PC-3 (cell line): ENCODE measurements around the gene RIMS4.

Experiments
- EZH2 ChIP-seq: fragments of 300-600 bp; sonication (generic); IDR thresholded peaks from one replicate; pipeline ENCODE4 v1.6.1; 2017; ENCODE audit warnings: antibody characterized with exemption, mild to moderate bottlenecking, low read length; ENCODE audit not compliant: unreplicated experiment
- EZH2phosphoT487 ChIP-seq: fragments of 300-600 bp; sonication (generic); IDR thresholded peaks from 2 replicates; pipeline ENCODE4 v1.6.1; 2018; ENCODE audit warnings: mild to moderate bottlenecking, antibody characterized with exemption, low read length, borderline replicate concordance
- TF ChIP-seq, protein P1 (sequence below): fragments of 300-600 bp; sonication (generic); conservative IDR thresholded peaks from 2 replicates; pipeline ENCODE4 v1.5.1; 2017; ENCODE audit warnings: antibody characterized with exemption, low read depth, mild to moderate bottlenecking, low read length

- TF ChIP-seq, protein P1, sequence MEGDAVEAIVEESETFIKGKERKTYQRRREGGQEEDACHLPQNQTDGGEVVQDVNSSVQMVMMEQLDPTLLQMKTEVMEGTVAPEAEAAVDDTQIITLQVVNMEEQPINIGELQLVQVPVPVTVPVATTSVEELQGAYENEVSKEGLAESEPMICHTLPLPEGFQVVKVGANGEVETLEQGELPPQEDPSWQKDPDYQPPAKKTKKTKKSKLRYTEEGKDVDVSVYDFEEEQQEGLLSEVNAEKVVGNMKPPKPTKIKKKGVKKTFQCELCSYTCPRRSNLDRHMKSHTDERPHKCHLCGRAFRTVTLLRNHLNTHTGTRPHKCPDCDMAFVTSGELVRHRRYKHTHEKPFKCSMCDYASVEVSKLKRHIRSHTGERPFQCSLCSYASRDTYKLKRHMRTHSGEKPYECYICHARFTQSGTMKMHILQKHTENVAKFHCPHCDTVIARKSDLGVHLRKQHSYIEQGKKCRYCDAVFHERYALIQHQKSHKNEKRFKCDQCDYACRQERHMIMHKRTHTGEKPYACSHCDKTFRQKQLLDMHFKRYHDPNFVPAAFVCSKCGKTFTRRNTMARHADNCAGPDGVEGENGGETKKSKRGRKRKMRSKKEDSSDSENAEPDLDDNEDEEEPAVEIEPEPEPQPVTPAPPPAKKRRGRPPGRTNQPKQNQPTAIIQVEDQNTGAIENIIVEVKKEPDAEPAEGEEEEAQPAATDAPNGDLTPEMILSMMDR = no peak
- TF ChIP-seq EZH2 (no peak), EZH2phosphoT487 (no peak)
These were observed 2.7 kb downstream of the RIMS4 start for GRCh38 chr20:44807684-44808056.
